HEK293T (cell line): ENCODE measurements around the gene PSENEN.
"Not testable (repeated sequence)": the region's sequence is repeated elsewhere in the genome, so short reads cannot be mapped to it uniquely, and the experiment has no call there.

Experiments
- ARNT ChIP-seq: fragments of 450-650 bp; IDR thresholded peaks from 2 replicates; pipeline ENCODE4 v1.6.1; 2017; ENCODE audit warnings: mild to moderate bottlenecking
- BHLHE40 ChIP-seq: fragments of 450-650 bp; IDR thresholded peaks from 2 replicates; pipeline ENCODE4 v1.6.1; 2016; ENCODE audit warnings: mild to moderate bottlenecking, moderate library complexity, borderline replicate concordance
- FOXA1 ChIP-seq: fragments of 450-650 bp; IDR thresholded peaks from 2 replicates; pipeline ENCODE4 v1.6.1; 2016; ENCODE audit warnings: mild to moderate bottlenecking
- FOXK2 ChIP-seq: fragments of 450-650 bp; IDR thresholded peaks from 2 replicates; pipeline ENCODE4 v1.6.1; 2016; ENCODE audit warnings: mild to moderate bottlenecking
- FOXM1 ChIP-seq: fragments of 450-650 bp; IDR thresholded peaks from 2 replicates; pipeline ENCODE4 v1.6.1; 2017; ENCODE audit warnings: mild to moderate bottlenecking, borderline replicate concordance
- HDGF ChIP-seq: fragments of 450-650 bp; IDR thresholded peaks from 2 replicates; pipeline ENCODE4 v1.6.1; 2017; ENCODE audit warnings: antibody characterized with exemption, borderline replicate concordance
- LEF1 ChIP-seq: fragments of 450-650 bp; IDR thresholded peaks from 2 replicates; pipeline ENCODE4 v1.6.1; 2017; ENCODE audit warnings: mild to moderate bottlenecking, borderline replicate concordance
- NFRKB ChIP-seq: fragments of 450-650 bp; IDR thresholded peaks from 2 replicates; pipeline ENCODE4 v1.6.1; 2016; ENCODE audit warnings: mild to moderate bottlenecking, moderate library complexity
- SUZ12 ChIP-seq: fragments of 450-650 bp; IDR thresholded peaks from 2 replicates; pipeline ENCODE4 v1.6.1; 2016; ENCODE audit warnings: mild to moderate bottlenecking
- TARDBP ChIP-seq: fragments of 450-650 bp; IDR thresholded peaks from 2 replicates; pipeline ENCODE4 v1.6.1; 2016
- TF ChIP-seq, protein P1 (sequence below): fragments of 450-650 bp; IDR thresholded peaks from 2 replicates; pipeline ENCODE4 v1.6.1; 2016

DNA sequence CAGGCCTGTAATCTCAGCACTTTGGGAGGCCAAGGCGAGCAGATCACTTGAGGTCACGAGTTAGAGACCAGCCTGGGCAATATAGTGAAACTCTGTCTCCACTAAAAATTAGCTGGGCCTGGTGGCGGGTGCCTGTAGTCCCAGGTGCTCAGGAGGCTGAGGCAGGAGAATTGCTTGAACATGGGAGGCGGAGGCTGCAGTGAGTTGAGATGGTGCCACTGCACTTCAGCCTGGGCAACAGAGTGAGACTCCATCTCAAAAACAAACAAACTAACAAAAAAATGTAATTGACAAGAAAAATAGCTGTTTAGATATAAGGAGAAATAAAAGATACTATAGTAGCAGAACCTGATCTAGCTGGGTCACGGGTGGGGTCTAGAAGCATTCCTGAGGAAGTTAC is 26.9 kb downstream of the PSENEN start:
- not testable (repeated sequence) for TF ChIP-seq NFRKB, TARDBP, ARNT, LEF1, BHLHE40, SUZ12, FOXK2, FOXM1, HDGF, FOXA1
- TF ChIP-seq, protein P1, sequence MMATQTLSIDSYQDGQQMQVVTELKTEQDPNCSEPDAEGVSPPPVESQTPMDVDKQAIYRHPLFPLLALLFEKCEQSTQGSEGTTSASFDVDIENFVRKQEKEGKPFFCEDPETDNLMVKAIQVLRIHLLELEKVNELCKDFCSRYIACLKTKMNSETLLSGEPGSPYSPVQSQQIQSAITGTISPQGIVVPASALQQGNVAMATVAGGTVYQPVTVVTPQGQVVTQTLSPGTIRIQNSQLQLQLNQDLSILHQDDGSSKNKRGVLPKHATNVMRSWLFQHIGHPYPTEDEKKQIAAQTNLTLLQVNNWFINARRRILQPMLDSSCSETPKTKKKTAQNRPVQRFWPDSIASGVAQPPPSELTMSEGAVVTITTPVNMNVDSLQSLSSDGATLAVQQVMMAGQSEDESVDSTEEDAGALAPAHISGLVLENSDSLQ: not testable (repeated sequence)
